Measurements from ENCODE around the gene TRNT1.

TRNT1 gene

DNA sequence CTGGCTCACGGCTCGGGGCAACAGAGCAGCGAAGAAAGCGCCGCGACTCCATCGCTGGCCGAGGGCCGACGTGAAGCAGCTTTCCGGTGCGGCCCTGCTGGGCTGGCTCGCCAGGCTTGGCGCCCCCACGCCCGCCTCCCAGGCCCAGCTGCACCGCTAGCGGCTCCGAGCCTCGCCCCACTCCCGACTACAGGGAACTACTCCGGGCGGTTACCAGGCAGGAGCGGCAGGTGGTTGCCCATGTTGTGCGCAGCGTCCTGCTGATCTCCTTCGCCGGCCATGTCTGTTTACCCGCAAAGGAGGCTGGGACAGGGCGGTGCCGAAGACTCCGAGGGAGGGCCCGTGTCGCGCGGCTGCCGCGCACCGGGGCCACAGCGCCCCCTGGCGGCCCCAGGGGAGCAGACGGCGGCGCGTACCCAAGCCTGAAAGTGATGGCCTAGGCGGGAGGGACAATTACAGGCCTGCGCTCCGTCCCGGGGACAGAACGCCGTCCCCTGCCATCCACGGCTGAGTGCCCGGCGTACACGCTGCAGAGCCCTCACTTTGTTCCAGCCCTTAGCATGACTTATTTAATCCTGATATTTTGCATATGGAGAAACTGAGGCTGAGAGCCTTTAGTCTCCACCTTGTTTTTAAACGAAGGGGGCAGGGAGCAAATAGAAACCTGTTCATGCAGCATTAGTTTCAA, 52.8 kb downstream of the TRNT1 start, which contains the start of gene CRBN:
Gene CRBN, minus strand, starts transcription at position 285 of the 688 bp plus-strand sequence. Its CDS starts 4 bp downstream, at position 281.
- peak; percentile 91 to 97 (median 95) for DNase-seq

DNA sequence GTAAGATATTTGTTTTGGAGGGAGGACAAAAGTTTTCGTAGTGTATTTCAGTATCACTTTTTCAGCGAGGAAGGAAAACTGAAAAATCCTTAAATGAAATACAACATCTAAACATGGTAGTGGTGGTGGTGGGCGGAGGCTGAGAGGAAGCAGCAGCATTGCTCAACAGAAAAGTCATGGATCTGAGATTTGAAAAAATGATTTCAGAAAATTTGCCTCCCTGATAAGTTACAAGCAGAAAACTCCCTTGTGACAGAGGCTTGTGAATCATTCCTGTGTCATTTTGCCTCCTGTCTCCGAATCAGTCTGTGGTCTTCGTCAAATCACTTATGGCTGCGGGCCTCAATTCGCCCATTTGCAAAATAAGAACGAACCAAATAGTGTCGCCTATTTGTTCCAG, 53.7 kb downstream of the TRNT1 start:
- peak; percentile 82 to 86 (median 82) for DNase-seq

DNA sequence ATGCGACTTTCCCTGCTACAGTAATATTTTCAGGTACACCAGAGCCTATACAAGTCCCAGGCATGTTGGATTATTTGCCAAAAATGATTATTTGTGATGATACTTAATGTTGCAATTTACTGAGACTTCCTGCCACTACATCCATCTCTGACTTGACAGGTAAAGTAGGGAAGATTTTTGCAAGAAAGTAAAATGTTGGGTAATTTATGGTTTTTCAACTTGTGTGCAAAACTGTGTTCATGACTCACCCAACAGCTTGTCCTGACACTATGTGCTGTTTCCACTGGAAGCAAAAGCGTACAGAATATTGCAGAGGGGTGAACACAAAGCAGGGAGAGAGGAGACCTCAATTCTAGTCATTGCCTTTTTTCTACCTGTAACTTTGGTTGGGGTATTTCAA, 58.1 kb downstream of the TRNT1 start:
- DNase-seq: no peak

DNA sequence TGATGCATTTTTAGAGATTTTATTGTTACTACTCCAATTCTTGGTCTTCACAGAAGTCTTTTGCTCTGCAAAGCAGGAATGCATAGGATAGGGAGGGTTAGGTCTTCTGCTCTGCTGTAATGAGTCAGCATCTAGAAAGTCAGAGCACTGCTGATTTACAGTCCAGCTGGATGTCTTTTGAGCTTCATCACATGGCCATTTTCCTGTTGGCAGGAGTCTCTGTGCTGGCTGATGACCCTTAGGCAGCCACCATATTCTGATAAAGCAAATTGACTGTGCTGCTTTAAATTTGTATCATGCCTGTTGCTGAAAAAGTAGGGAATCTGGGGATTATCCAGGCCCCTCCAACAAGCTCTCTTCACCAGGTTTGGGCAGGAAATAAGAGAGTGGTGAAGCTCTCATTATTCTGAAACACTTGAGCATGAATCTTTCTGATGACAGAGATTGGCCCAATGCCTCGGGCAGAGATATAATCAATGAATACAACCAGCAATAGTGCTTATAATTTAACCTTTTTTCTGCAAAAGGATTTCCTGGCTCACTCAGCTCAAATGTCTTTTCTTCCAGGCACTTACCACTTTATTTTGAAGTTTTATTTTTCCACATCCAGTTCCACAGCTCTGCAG, 62.5 kb downstream of the TRNT1 start:
- no peak for DNase-seq

DNA sequence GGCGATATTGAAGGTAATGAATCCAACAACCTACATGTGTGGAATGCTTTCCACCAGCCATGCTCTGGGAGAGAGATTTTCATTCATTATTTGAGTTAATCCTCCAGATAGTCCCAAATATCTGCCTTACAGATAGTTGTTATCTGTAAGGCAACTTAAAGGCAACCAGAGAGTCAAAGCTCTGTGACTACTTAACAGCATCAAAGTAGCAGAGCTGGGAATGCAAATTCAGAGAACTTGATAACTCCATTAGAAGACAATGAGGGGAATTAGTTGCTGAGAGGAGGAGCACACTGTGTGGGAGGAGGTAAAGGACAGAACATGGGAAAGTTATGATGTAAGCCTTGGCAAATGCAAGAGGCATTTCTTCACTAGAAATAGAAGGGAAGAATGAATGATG, 63.2 kb downstream of the TRNT1 start:
- no peak for DNase-seq

DNA sequence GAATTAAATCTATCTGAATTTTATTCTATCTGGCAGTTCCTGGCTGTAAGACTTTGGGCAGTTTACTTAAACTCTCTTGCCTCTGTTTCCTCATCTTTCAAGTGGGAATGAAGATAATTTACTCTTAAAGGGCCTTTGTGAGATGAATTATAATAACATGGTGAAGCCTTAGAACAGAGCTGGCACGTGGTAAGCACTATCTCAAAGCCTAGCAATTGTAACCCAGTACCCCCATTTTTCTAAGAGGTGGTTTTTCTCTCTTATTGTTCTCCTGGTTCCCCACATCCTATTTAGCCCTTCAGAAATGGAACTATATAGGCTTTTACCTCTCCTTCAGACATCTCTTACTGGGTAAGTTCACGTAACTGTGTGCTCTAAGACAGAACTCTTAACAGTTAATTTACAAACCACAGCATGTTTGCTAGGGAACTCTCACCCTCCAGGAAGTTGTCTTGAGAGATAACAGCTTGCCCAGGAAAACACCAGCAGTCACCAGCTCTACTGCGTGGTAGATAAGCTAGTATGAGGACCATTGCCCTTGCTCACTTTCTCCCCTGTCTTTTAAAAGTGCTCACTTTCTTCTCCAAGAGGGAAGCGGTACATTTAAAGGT, 65.0 kb downstream of the TRNT1 start:
- DNase-seq: no peak

DNA sequence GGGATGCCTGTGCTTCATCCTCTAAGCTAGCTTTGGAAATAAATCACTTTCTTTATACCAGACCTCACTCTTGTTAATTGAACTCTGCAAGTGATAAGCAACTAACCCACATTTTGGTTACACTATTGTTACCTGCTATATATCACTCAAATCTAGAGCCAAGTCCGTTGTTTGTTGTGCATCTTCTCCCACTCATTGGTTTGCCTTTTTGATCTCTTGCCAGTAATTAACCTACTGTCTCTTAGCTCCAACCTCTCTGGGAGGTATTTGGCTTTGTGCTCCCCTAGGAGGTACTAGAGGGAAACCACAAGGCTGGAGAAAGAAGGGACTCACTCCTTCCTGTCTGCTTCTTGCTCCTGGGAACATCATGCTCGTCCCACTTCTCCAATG, 65.5 kb downstream of the TRNT1 start:
- no peak for DNase-seq

DNA sequence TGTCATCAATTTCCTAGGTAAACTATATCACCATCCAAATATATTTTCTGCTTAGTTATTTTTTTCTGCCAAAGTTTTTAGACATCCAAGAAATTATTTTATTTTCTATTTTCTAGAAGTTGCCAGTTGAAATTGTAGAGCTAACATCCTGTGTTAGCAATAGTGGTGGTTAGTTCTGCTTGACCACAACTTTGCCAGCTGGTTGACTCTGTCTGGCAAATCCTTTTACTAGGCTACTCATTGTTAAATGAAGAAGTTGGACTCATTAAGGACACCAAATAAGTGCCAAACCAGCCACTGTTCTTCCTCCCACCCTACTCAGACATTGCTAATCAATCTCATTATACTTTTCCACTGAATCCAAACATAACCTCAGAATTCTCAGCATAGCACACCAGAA, 68.1 kb downstream of the TRNT1 start:
- DNase-seq: no peak

DNA sequence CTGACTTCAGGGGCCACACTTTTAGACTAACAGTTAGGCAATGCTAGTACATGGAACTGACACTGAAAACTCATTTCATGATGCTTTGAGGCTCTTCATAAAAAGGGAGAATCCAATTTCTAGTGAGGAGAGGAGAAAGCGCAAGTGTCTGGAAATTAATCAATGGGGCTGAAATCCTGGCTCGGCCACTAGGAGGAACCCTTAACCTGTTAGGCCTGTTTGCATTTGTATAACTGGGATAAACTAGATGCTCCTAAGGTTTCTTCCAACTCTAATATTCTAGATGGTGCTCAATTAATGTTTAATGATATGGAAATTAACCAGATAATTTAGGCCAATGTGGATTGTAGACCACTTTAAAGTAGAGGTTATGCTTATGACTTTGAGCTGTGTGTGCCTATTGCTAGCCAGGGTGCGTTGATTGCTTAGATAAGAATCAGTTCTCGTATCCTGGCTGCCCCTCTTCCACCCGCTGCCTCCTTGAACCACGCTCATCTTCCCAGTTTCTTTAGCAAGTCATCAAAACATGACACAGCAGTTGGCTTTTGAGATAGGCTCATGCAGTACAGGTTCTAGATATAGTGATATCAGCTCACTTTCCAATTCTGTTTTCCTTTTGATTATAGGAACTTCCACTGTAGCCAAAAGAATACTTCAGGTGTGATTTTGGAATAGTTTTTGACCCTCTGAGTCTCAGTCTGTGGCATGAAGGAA, 69.6 kb downstream of the TRNT1 start:
- DNase-seq: peak in 2 of 3 donors; percentile 19 to 23

All from suppressor macrophage treated with lipopolysaccharide for 1 hour (primary cell).